Body of pancreas (tissue), 4 donors: ENCODE data around the gene TSPOAP1. TPM values are rescaled to one million over a fixed set of nuclear protein-coding genes. Genes with fewer than 3 reads are reported as not detected.

Experiments used
- ATAC-seq: fragments of 150-250 bp; one replicate; pipeline ENCODE4 v1.9.1; 2016
- DNase-seq, 4 donors: peaks; one replicate each; pipeline ENCODE4 v3.0.0-alpha.2; 2019
- H3K27ac ChIP-seq, 4 donors: fragments of 200-600 bp; sonication (generic); 1 replicate in 3 of 4; 2 replicates in 1 of 4; pipeline versions ENCODE4 v1.5.1 to v1.6.1; 2016 to 2019; ENCODE audit warnings: mild to moderate bottlenecking in 1 of 4, mixed read lengths in 1 of 4, moderate library complexity in 1 of 4
- H3K27me3 ChIP-seq, 2 donors: fragments of 200-600 bp; sonication (generic); one replicate each; pipeline ENCODE4 v1.6.0; 2016; ENCODE audit warnings: mild to moderate bottlenecking in 1 of 2
- H3K36me3 ChIP-seq, 2 donors: fragments of 200-600 bp; sonication (generic); replicated peaks in 1 of 2; 2 replicates each; pipeline ENCODE4 v1.5.1; 2016; ENCODE audit warnings: low read depth in 2 of 2; ENCODE audit not compliant: insufficient read depth in 1 of 2
- H3K4me1 ChIP-seq: fragments of 200-600 bp; sonication (generic); one replicate; pipeline ENCODE4 v1.6.0; 2016
- H3K4me3 ChIP-seq, 2 donors: fragments of 200-600 bp; sonication (generic); 1 replicate in 1 of 2; 2 replicates in 1 of 2; pipeline ENCODE4 v1.5.1; 2016 to 2019
- H3K9me3 ChIP-seq, 3 donors: fragments of 200-600 bp; sonication (generic); 1 replicate in 2 of 3; 2 replicates in 1 of 3; pipeline ENCODE4 v1.5.1; 2016
- POLR2A ChIP-seq, 3 donors: fragments of 450-650 bp; IDR thresholded peaks; one replicate each; pipeline ENCODE4 v1.6.1; 2016; ENCODE audit warnings: antibody characterized with exemption in 3 of 3, mild to moderate bottlenecking in 2 of 3
- WGBS, 2 donors: methylation state at CpG; one replicate each; pipeline ENCODE4 v1.1.5; 2017; 5-methylcytosine and 5-hydroxymethylcytosine counted together
- intact Hi-C: fragments of 100-400 bp; cut with DNase I; formaldehyde crosslinking; loops from one replicate; pipeline ENCODE4 v1.15.1; 2023
- total RNA-seq, 2 donors: library from RNA; depleted of rRNA; stranded (reverse); fragments of >200 nt; gene quantifications; one replicate each; pipeline ENCODE4 v1.1.0, GENCODE V29; 2016
- TF ChIP-seq, protein P1 (sequence below), 7 experiments: fragments of 450-650 bp in 4 of 7; fragments of 200-600 bp in 3 of 7; sonication (generic) in 3 of 7; IDR thresholded peaks; one replicate each; pipeline ENCODE4 v1.5.1; 2016 to 2019; ENCODE audit warnings: antibody characterized with exemption in 7 of 7

TSPOAP1 gene
- total RNA-seq, 2 donors from 2014 or later, result 21.0 to 22.7 TPM

DNA sequence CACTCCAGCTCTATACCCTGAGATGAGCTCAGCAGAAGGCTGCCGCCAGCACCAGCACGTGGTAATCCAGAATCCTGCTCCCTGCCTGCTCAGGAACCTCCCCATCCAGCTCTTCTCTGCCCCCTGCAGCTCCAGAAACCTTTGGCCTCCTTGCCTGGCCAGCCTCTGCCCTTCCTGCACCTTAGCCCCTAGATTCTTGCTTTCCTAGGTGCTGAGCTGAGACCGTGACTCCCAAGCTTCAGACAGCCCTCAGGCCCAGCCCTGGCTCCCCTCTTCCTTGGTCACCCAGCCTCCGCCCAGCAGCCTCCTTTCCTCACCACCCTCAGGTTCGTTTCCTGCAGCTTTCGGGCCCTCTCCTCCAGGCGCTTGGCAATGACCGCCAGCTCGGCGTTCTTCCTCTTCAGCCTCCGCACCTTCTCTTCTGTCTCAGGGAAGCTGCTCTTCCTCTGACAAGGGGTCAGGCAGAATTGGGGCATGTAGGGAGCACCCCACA, 2.6 kb downstream of the TSPOAP1 start:
- 71 to 88% methylated on average over 11 of the region's 11 CpGs for WGBS, 2 donors
- DNase-seq (no peak), ATAC-seq (no peak)
- Histone ChIP-seq H3K4me3 (no peak overlapping the region), H3K27me3 (no peaks in the 10 kb centered on the region), H3K27ac (no peak overlapping the region), H3K4me1 (peaks cover 14% of the 10 kb centered on the region), H3K9me3 (no peaks in the 10 kb centered on the region), H3K36me3 (no peaks in the 10 kb centered on the region)
- TF ChIP-seq, protein P1, sequence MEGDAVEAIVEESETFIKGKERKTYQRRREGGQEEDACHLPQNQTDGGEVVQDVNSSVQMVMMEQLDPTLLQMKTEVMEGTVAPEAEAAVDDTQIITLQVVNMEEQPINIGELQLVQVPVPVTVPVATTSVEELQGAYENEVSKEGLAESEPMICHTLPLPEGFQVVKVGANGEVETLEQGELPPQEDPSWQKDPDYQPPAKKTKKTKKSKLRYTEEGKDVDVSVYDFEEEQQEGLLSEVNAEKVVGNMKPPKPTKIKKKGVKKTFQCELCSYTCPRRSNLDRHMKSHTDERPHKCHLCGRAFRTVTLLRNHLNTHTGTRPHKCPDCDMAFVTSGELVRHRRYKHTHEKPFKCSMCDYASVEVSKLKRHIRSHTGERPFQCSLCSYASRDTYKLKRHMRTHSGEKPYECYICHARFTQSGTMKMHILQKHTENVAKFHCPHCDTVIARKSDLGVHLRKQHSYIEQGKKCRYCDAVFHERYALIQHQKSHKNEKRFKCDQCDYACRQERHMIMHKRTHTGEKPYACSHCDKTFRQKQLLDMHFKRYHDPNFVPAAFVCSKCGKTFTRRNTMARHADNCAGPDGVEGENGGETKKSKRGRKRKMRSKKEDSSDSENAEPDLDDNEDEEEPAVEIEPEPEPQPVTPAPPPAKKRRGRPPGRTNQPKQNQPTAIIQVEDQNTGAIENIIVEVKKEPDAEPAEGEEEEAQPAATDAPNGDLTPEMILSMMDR (IDR thresholded peaks at IDR 0.05), result no peak
- no peak for TF ChIP-seq POLR2A (IDR thresholded peaks at IDR 0.05)
- intact Hi-C loops, result no loop called here

DNA sequence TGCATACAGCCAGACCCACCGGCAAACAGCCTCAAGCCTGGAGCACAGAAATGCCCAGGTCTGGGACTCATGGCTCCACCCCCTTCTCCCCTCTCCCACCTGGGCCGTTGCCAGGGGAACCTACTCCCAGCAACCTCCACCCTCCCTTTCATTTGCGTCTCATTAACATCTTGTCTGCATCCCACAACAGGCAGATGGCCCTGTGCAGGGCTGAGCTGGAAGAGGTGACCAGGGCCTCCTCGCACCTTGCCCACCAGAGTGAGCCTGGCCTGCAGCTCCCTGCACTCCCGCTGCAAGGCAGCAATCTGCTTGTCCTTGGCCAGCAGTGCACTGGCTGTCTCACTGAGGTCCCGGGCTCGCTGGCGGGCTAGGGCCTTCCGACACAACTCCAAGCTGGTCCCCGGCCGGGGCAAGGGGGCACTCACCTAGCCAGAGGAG, 3.3 kb downstream of the TSPOAP1 start:
- intact Hi-C loops, result no loop called here
- Histone ChIP-seq H3K27me3 (no peaks in the 10 kb centered on the region), H3K4me3 (peak overlapping the region in 1 of 2 donors; percentile 51), H3K4me1 (peaks cover 14% of the 10 kb centered on the region), H3K36me3 (no peaks in the 10 kb centered on the region), H3K9me3 (no peaks in the 10 kb centered on the region), H3K27ac (no peak overlapping the region)
- 68 to 77% methylated on average over 10 to 11 of the region's 11 CpGs for WGBS, 2 donors
- ATAC-seq (no peak), DNase-seq (peak in 2 of 4 donors; percentile 32 to 35)
- no peak for TF ChIP-seq POLR2A (IDR thresholded peaks at IDR 0.05)
- TF ChIP-seq, protein P1 (IDR thresholded peaks at IDR 0.05), result no peak

DNA sequence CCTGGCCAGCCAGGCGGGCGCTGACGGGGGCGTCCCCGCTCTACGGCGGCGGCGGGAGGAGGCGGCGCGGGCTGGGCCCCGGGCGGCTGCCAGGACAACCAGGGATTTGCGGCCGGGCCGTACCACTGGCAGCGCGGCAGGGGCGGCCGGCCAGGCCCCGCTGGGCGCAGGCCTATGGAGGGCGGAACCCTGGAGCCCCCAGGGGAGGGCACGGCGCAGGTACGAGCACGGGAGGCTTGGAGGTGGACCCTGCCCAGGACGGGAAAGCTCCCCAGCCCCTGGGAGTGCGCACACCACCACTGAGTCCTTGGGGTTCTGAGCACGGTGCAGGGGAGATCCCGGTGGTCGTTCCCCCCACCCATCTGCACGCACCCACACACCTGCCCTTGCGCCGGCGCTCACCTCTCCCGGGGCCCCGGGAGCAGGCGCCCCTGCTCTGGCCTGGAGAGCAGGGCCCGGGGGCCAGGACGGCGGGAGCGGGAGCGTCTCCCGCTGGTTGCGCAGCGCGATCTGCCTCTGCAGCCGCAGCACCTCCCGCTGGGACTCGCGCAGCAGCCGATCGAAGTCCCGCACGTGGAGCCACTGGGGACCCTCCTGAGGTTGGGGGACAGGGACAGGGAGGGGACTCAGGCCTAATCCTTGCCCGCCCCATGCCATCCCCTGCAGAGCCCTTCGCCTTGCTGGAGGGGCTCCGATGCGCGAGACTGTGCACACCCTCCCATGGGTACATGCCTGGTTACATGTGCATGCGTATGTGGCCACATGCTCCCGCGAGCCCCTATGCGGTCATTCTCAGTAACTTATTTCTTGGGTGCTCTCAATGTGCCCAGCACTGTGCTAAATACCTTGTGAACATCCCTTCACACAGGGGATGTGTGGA, 3.9 kb downstream of the TSPOAP1 start:
- Histone ChIP-seq H3K36me3 (no peaks in the 10 kb centered on the region), H3K27me3 (no peaks in the 10 kb centered on the region), H3K27ac (peak overlapping the region in 3 of 4 donors; percentile 26 to 57 (median 48)), H3K4me1 (peaks cover 14% of the 10 kb centered on the region), H3K9me3 (no peaks in the 10 kb centered on the region), H3K4me3 (peak overlapping the region; percentile 51 to 53)
- TF ChIP-seq, protein P1 (IDR thresholded peaks at IDR 0.05), result no peak
- TF ChIP-seq POLR2A (IDR thresholded peaks at IDR 0.05), result peak; percentile 30 to 55 (median 51)
- ATAC-seq (peak; percentile 92), DNase-seq (peak; percentile 64 to 75 (median 70))
- intact Hi-C loops, result no loop called here
- 1 to 3% methylated on average over 6 to 62 of the region's 66 CpGs for WGBS, 2 donors

DNA sequence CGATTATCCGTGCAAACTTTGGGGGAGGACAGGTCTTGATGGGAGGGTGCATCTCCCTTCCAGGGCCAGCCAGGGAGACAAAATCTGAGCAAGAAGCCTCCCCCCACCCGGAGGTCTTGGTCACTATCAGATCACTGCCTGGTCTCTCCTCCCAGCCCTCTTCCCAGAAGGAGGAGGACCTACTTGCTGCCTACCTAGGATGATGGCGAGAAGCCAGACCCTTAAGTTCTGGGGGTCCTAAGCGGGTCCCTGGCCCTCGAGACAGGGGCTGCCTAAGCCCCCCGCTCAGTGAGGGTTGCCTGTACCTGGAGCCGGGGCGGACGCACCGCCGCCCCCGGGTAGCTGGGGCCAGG, 4.6 kb downstream of the TSPOAP1 start:
- ATAC-seq (peak; percentile 4), DNase-seq (no peak)
- H3K36me3 ChIP-seq, result no peaks in the 10 kb centered on the region
- 3 to 5% methylated on average over 10 to 13 of the region's 13 CpGs for WGBS, 2 donors
- no peaks in the 10 kb centered on the region for H3K9me3 ChIP-seq
- intact Hi-C loops, result no loop called here
- H3K4me3 ChIP-seq, result peak overlapping the region; percentile 51 to 53
- H3K27ac ChIP-seq, result peak overlapping the region in 3 of 4 donors; percentile 26 to 57 (median 48)
- TF ChIP-seq, protein P1 (IDR thresholded peaks at IDR 0.05), result no peak
- peak in 2 of 3 donors; percentile 35 to 37 for TF ChIP-seq POLR2A (IDR thresholded peaks at IDR 0.05)
- H3K4me1 ChIP-seq, result peaks cover 14% of the 10 kb centered on the region
- no peaks in the 10 kb centered on the region for H3K27me3 ChIP-seq
